CD8-positive, alpha-beta memory T cell (primary cell): ENCODE measurements around the gene NTSR2. TPM values are rescaled to one million over a fixed set of nuclear protein-coding genes. Genes with fewer than 3 reads are reported as not detected.

Experiments used
- CTCF ChIA-PET: fragments of 350-600 bp; sonication (Branson Sonifier 250); formaldehyde crosslinking; loops from one replicate; lab custom pipeline; 2021; ENCODE audit warnings: antibody characterized with exemption; lab: Charles Lee
- POLR2A ChIA-PET: fragments of 350-600 bp; sonication (Branson Sonifier 250); formaldehyde crosslinking; loops from one replicate; lab custom pipeline; 2021; ENCODE audit warnings: antibody characterized with exemption; lab: Charles Lee
- DNase-seq, 5 donors: peaks; one replicate each; pipeline versions ENCODE4 v3.0.0 to v3.0.0-alpha.2; 2020 to 2022; ENCODE audit warnings: mixed read lengths in 1 of 5
- H3K27ac ChIP-seq: one replicate; pipeline ENCODE4 v1.7.0; 2013; ENCODE audit warnings: low read depth, mild to moderate bottlenecking, low read length, moderate library complexity
- H3K27me3 ChIP-seq: 2 replicates; pipeline ENCODE4 v1.7.0; 2013; ENCODE audit warnings: low read length, mild to moderate bottlenecking; ENCODE audit not compliant: insufficient read depth, poor library complexity, severe bottlenecking
- H3K36me3 ChIP-seq: 2 replicates; pipeline ENCODE4 v1.7.0; 2013; ENCODE audit warnings: mild to moderate bottlenecking, low read length, moderate library complexity; ENCODE audit not compliant: insufficient read depth
- H3K4me1 ChIP-seq: 2 replicates; pipeline ENCODE4 v1.7.0; 2013; ENCODE audit warnings: mild to moderate bottlenecking, low read length, moderate library complexity; ENCODE audit not compliant: insufficient read depth
- H3K4me3 ChIP-seq: 2 replicates; pipeline ENCODE4 v1.7.0; 2013; ENCODE audit warnings: mild to moderate bottlenecking, low read length
- H3K9me3 ChIP-seq: 2 replicates; pipeline ENCODE4 v1.7.0; 2013; ENCODE audit warnings: mild to moderate bottlenecking, low read length
- H3K27ac Mint-ChIP-seq, 8 donors: one replicate each; pipeline ENCODE4 v1.8.0; 2020 to 2021; ENCODE audit warnings: mixed read lengths in 8 of 8, mild to moderate bottlenecking in 6 of 8, inconsistent platforms in 3 of 8, moderate library complexity in 3 of 8
- H3K27me3 Mint-ChIP-seq, 2 donors: one replicate each; pipeline ENCODE4 v1.8.0; 2020 to 2021; ENCODE audit warnings: mixed read lengths in 2 of 2, mild to moderate bottlenecking in 1 of 2, moderate library complexity in 1 of 2
- H3K36me3 Mint-ChIP-seq, 3 donors: one replicate each; pipeline ENCODE4 v1.8.0; 2020 to 2021; ENCODE audit warnings: mixed read lengths in 3 of 3, inconsistent platforms in 1 of 3, mild to moderate bottlenecking in 1 of 3
- H3K4me1 Mint-ChIP-seq, 3 donors: one replicate each; pipeline ENCODE4 v1.8.0; 2020 to 2021; ENCODE audit warnings: mixed read lengths in 3 of 3, inconsistent platforms in 1 of 3, mild to moderate bottlenecking in 1 of 3
- H3K4me3 Mint-ChIP-seq, 7 donors: one replicate each; pipeline ENCODE4 v1.8.0; 2020 to 2021; ENCODE audit warnings: mixed read lengths in 7 of 7, mild to moderate bottlenecking in 6 of 7, moderate library complexity in 4 of 7, inconsistent platforms in 2 of 7
- H3K9me3 Mint-ChIP-seq, 5 donors: one replicate each; pipeline ENCODE4 v1.8.0; 2020 to 2022; ENCODE audit warnings: mixed read lengths in 5 of 5, mild to moderate bottlenecking in 3 of 5, moderate library complexity in 2 of 5, inconsistent platforms in 1 of 5
- polyA plus RNA-seq: library from polyadenylated mRNA; unstranded; fragments of 300-500 nt; fragmentation: Illumina TruSeq; gene quantifications from one replicate; pipeline ENCODE4 v1.2.3, GENCODE V29; 2021
- total RNA-seq, 2 experiments: library from RNA; stranded (reverse); gene quantifications; one replicate each; pipeline ENCODE4 v1.2.3, GENCODE V29; 2021

NTSR2 gene
- total and polyA plus RNA-seq, 3 experiments from 2014 or later = not detected

- Mint-ChIP-seq H3K4me1 (no peaks in the 10 kb centered on the region), H3K27ac (no peak overlapping the region)
- no peak overlapping the region for H3K27ac ChIP-seq
Observed at GRCh38 chr2:11712866-11713265, 42.9 kb upstream of the NTSR2 start.

GRCh38 chr2:11711751-11712150 is 41.8 kb upstream of the NTSR2 start:
- Mint-ChIP-seq H3K9me3 (no peaks in the 10 kb centered on the region), H3K4me1 (no peaks in the 10 kb centered on the region), H3K4me3 (no peak overlapping the region), H3K36me3 (no peaks in the 10 kb centered on the region), H3K27ac (no peak overlapping the region), H3K27me3 (peaks cover 12 to 13% of the 10 kb centered on the region in 2 donors)
- CTCF ChIA-PET = no interaction called here
- no peak for DNase-seq
- no peak overlapping the region for H3K4me3 ChIP-seq
- no peaks in the 10 kb centered on the region for H3K9me3 ChIP-seq
- no peak overlapping the region for H3K27ac ChIP-seq
- H3K27me3 ChIP-seq = no peaks in the 10 kb centered on the region
- no peaks in the 10 kb centered on the region for H3K4me1 ChIP-seq
- no peaks in the 10 kb centered on the region for H3K36me3 ChIP-seq
- POLR2A ChIA-PET = no interaction called here

More at GRCh38 chr2:11712866-11713265, 42.9 kb upstream of the NTSR2 start:
- Mint-ChIP-seq H3K4me3 (no peak overlapping the region), H3K9me3 (no peaks in the 10 kb centered on the region), H3K36me3 (no peaks in the 10 kb centered on the region), H3K27me3 (peaks cover 14 to 21% of the 10 kb centered on the region in 2 donors)
- Histone ChIP-seq H3K9me3 (no peaks in the 10 kb centered on the region), H3K36me3 (no peaks in the 10 kb centered on the region), H3K4me3 (no peak overlapping the region), H3K4me1 (no peaks in the 10 kb centered on the region), H3K27me3 (peaks cover 8% of the 10 kb centered on the region)
- POLR2A ChIA-PET = no interaction called here
- CTCF ChIA-PET = no interaction called here
- DNase-seq = no peak

- H3K9me3 ChIP-seq = no peaks in the 10 kb centered on the region
- Mint-ChIP-seq H3K36me3 (no peaks in the 10 kb centered on the region), H3K27ac (no peak overlapping the region), H3K9me3 (no peaks in the 10 kb centered on the region), H3K27me3 (peaks cover 9 to 11% of the 10 kb centered on the region in 2 donors), H3K4me1 (no peaks in the 10 kb centered on the region), H3K4me3 (no peak overlapping the region)
- ChIA-PET POLR2A (no interaction called here), CTCF (no interaction called here)
- DNase-seq = no peak
- H3K27ac ChIP-seq = no peak overlapping the region
- H3K4me3 ChIP-seq = no peak overlapping the region
- no peaks in the 10 kb centered on the region for H3K27me3 ChIP-seq
- H3K4me1 ChIP-seq = no peaks in the 10 kb centered on the region
- no peaks in the 10 kb centered on the region for H3K36me3 ChIP-seq
Observed at GRCh38 chr2:11711354-11711716, 41.3 kb upstream of the NTSR2 start.

GRCh38 chr2:11710632-11711353 is 40.8 kb upstream of the NTSR2 start:
- Histone ChIP-seq H3K4me3 (no peak overlapping the region), H3K4me1 (no peaks in the 10 kb centered on the region), H3K36me3 (no peaks in the 10 kb centered on the region), H3K27ac (no peak overlapping the region), H3K27me3 (no peaks in the 10 kb centered on the region), H3K9me3 (no peaks in the 10 kb centered on the region)
- Mint-ChIP-seq H3K4me3 (no peak overlapping the region), H3K27ac (no peak overlapping the region), H3K36me3 (no peaks in the 10 kb centered on the region), H3K4me1 (no peaks in the 10 kb centered on the region), H3K9me3 (no peaks in the 10 kb centered on the region), H3K27me3 (peaks cover 8% of the 10 kb centered on the region in 2 donors)
- ChIA-PET CTCF (no interaction called here), POLR2A (no interaction called here)
- no peak for DNase-seq

- Mint-ChIP-seq H3K36me3 (no peaks in the 10 kb centered on the region), H3K4me1 (no peaks in the 10 kb centered on the region), H3K27ac (no peak overlapping the region), H3K9me3 (no peaks in the 10 kb centered on the region), H3K4me3 (no peak overlapping the region), H3K27me3 (peaks cover 4 to 5% of the 10 kb centered on the region in 2 donors)
- no peak overlapping the region for H3K4me3 ChIP-seq
- no peaks in the 10 kb centered on the region for H3K9me3 ChIP-seq
- H3K27me3 ChIP-seq = no peaks in the 10 kb centered on the region
- H3K27ac ChIP-seq = no peak overlapping the region
- no peak for DNase-seq
- no peaks in the 10 kb centered on the region for H3K4me1 ChIP-seq
- H3K36me3 ChIP-seq = no peaks in the 10 kb centered on the region
- ChIA-PET CTCF (no interaction called here), POLR2A (no interaction called here)
Observed at GRCh38 chr2:11710210-11710609, 40.2 kb upstream of the NTSR2 start.

GRCh38 chr2:11709293-11709692 is 39.3 kb upstream of the NTSR2 start:
- no peak overlapping the region for H3K27ac ChIP-seq
- ChIA-PET CTCF (interaction anchor here (1.3 to 2.2 kb wide), 2 partner anchors 17 to 70 kb away, joined by 3 to 7 read pairs; no protein-coding TSS in a partner anchor), POLR2A (no interaction called here)
- H3K27me3 ChIP-seq = no peaks in the 10 kb centered on the region
- Mint-ChIP-seq H3K9me3 (no peaks in the 10 kb centered on the region), H3K36me3 (no peaks in the 10 kb centered on the region), H3K4me1 (no peaks in the 10 kb centered on the region), H3K4me3 (no peak overlapping the region), H3K27me3 (peaks cover 0 to 1% of the 10 kb centered on the region in 2 donors), H3K27ac (no peak overlapping the region)
- no peak for DNase-seq
- H3K4me1 ChIP-seq = no peaks in the 10 kb centered on the region
- H3K36me3 ChIP-seq = no peaks in the 10 kb centered on the region
- no peak overlapping the region for H3K4me3 ChIP-seq
- no peaks in the 10 kb centered on the region for H3K9me3 ChIP-seq

GRCh38 chr2:11708106-11708505 is 38.1 kb upstream of the NTSR2 start:
- no peak overlapping the region for H3K4me3 Mint-ChIP-seq
- Histone ChIP-seq H3K4me3 (no peak overlapping the region), H3K27me3 (no peaks in the 10 kb centered on the region), H3K36me3 (no peaks in the 10 kb centered on the region), H3K27ac (no peak overlapping the region), H3K4me1 (no peaks in the 10 kb centered on the region), H3K9me3 (no peaks in the 10 kb centered on the region)
- H3K9me3 Mint-ChIP-seq = no peaks in the 10 kb centered on the region
- DNase-seq = no peak
- H3K27me3 Mint-ChIP-seq = peaks cover 0 to 1% of the 10 kb centered on the region in 2 donors
- ChIA-PET CTCF (interaction anchor here (1.3 to 2.2 kb wide), 2 partner anchors 16 to 71 kb away, joined by 3 to 7 read pairs; no protein-coding TSS in a partner anchor), POLR2A (no interaction called here)
- H3K27ac Mint-ChIP-seq = peak overlapping the region in 1 of 8 donors; percentile 67
- no peaks in the 10 kb centered on the region for H3K4me1 Mint-ChIP-seq
- H3K36me3 Mint-ChIP-seq = no peaks in the 10 kb centered on the region

GRCh38 chr2:11705711-11706110 is 35.7 kb upstream of the NTSR2 start:
- no peak for DNase-seq
- H3K27ac Mint-ChIP-seq = peak overlapping the region in 1 of 8 donors; percentile 3
- no peaks in the 10 kb centered on the region for H3K4me1 ChIP-seq

More at GRCh38 chr2:11705711-11706110, 35.7 kb upstream of the NTSR2 start:
- no peaks in the 10 kb centered on the region for H3K36me3 ChIP-seq
- ChIA-PET CTCF (interaction anchor here (0.8 to 1.4 kb wide), 2 partner anchors 12 to 13 kb away, joined by 3 read pairs; no protein-coding TSS in a partner anchor), POLR2A (no interaction called here)
- Mint-ChIP-seq H3K36me3 (no peaks in the 10 kb centered on the region), H3K4me1 (no peaks in the 10 kb centered on the region), H3K4me3 (no peak overlapping the region), H3K27me3 (peaks cover 0 to 1% of the 10 kb centered on the region in 2 donors), H3K9me3 (no peaks in the 10 kb centered on the region)
- H3K27ac ChIP-seq = no peak overlapping the region
- no peak overlapping the region for H3K4me3 ChIP-seq
- no peaks in the 10 kb centered on the region for H3K27me3 ChIP-seq
- no peaks in the 10 kb centered on the region for H3K9me3 ChIP-seq
